Stimulated activated naive CD8-positive, alpha-beta T cell treated with anti-CD3 and anti-CD28 coated beads, Interleukin-15, Interleukin-2, amounts not matched to agents 100 ng/mL and 50 ng/mL, for 24 hours (primary cell): ENCODE data around the gene EFNA5.
"Not testable (repeated sequence)": the region's sequence is repeated elsewhere in the genome, so short reads cannot be mapped to it uniquely, and the experiment has no call there.

ENCODE experiments used
- H3K27ac Mint-ChIP-seq: one replicate; pipeline ENCODE4 v1.8.0; 2021; ENCODE audit warnings: mild to moderate bottlenecking, mixed read lengths
- H3K27me3 Mint-ChIP-seq: one replicate; pipeline ENCODE4 v1.8.0; 2021; ENCODE audit warnings: mixed read lengths
- H3K36me3 Mint-ChIP-seq: one replicate; pipeline ENCODE4 v1.8.0; 2021; ENCODE audit warnings: low read depth, mixed read lengths
- H3K4me1 Mint-ChIP-seq: one replicate; pipeline ENCODE4 v1.8.0; 2021; ENCODE audit warnings: low read depth, mixed read lengths
- H3K4me3 Mint-ChIP-seq: one replicate; pipeline ENCODE4 v1.8.0; 2021; ENCODE audit warnings: mild to moderate bottlenecking, mixed read lengths
- H3K9me3 Mint-ChIP-seq: one replicate; pipeline ENCODE4 v1.8.0; 2021; ENCODE audit warnings: mixed read lengths

The EFNA5 gene

GRCh38 chr5:107510125-107510524, 160.6 kb downstream of the EFNA5 start:
- no peaks in the 10 kb centered on the region for H3K4me1 Mint-ChIP-seq
- H3K36me3 Mint-ChIP-seq: no peaks in the 10 kb centered on the region
- H3K9me3 Mint-ChIP-seq: no peaks in the 10 kb centered on the region
- peaks cover 4% of the 10 kb centered on the region for H3K27me3 Mint-ChIP-seq
- H3K4me3 Mint-ChIP-seq: no peak overlapping the region
- H3K27ac Mint-ChIP-seq: no peak overlapping the region

- H3K27me3 Mint-ChIP-seq: peaks cover 4% of the 10 kb centered on the region
- H3K4me3 Mint-ChIP-seq: no peak overlapping the region
- H3K36me3 Mint-ChIP-seq: no peaks in the 10 kb centered on the region
- no peaks in the 10 kb centered on the region for H3K9me3 Mint-ChIP-seq
- no peak overlapping the region for H3K27ac Mint-ChIP-seq
- H3K4me1 Mint-ChIP-seq: no peaks in the 10 kb centered on the region
Observed at GRCh38 chr5:107508097-107508496, 162.6 kb downstream of the EFNA5 start.

- Mint-ChIP-seq H3K27me3 (peaks cover 16% of the 10 kb centered on the region), H3K4me1 (peaks cover 6% of the 10 kb centered on the region), H3K4me3 (no peak overlapping the region), H3K27ac (no peak overlapping the region), H3K36me3 (no peaks in the 10 kb centered on the region), H3K9me3 (peaks cover 4% of the 10 kb centered on the region)
Observed at GRCh38 chr5:107505763-107506534, 164.8 kb downstream of the EFNA5 start.

GRCh38 chr5:107504424-107504823, 166.3 kb downstream of the EFNA5 start:
- Mint-ChIP-seq H3K36me3 (no peaks in the 10 kb centered on the region), H3K27ac (no peak overlapping the region), H3K4me3 (no peak overlapping the region), H3K27me3 (peaks cover 16% of the 10 kb centered on the region), H3K9me3 (peaks cover 4% of the 10 kb centered on the region), H3K4me1 (peaks cover 6% of the 10 kb centered on the region)

- no peak overlapping the region for H3K27ac Mint-ChIP-seq
- peaks cover 6% of the 10 kb centered on the region for H3K4me1 Mint-ChIP-seq
- no peaks in the 10 kb centered on the region for H3K36me3 Mint-ChIP-seq
- H3K4me3 Mint-ChIP-seq: no peak overlapping the region
- H3K27me3 Mint-ChIP-seq: peaks cover 16% of the 10 kb centered on the region
- peaks cover 4% of the 10 kb centered on the region for H3K9me3 Mint-ChIP-seq
Observed at GRCh38 chr5:107502676-107503060, 168.1 kb downstream of the EFNA5 start.

- H3K27me3 Mint-ChIP-seq: peaks cover 16% of the 10 kb centered on the region
- H3K27ac Mint-ChIP-seq: no peak overlapping the region
- no peaks in the 10 kb centered on the region for H3K36me3 Mint-ChIP-seq
- no peak overlapping the region for H3K4me3 Mint-ChIP-seq
- H3K9me3 Mint-ChIP-seq: peaks cover 4% of the 10 kb centered on the region
- H3K4me1 Mint-ChIP-seq: peaks cover 6% of the 10 kb centered on the region
Observed at GRCh38 chr5:107501965-107502675, 168.6 kb downstream of the EFNA5 start.

- Mint-ChIP-seq H3K9me3 (peaks cover 4% of the 10 kb centered on the region), H3K27ac (no peak overlapping the region), H3K4me3 (no peak overlapping the region), H3K4me1 (peaks cover 6% of the 10 kb centered on the region), H3K36me3 (no peaks in the 10 kb centered on the region), H3K27me3 (peaks cover 12% of the 10 kb centered on the region)
Observed at GRCh38 chr5:107500840-107501239, 169.9 kb downstream of the EFNA5 start.

- no peak overlapping the region for H3K27ac Mint-ChIP-seq
- no peak overlapping the region for H3K4me3 Mint-ChIP-seq
- peaks cover 4% of the 10 kb centered on the region for H3K9me3 Mint-ChIP-seq
- peaks cover 12% of the 10 kb centered on the region for H3K27me3 Mint-ChIP-seq
- H3K36me3 Mint-ChIP-seq: no peaks in the 10 kb centered on the region
- peaks cover 6% of the 10 kb centered on the region for H3K4me1 Mint-ChIP-seq
Observed at GRCh38 chr5:107500347-107500746, 170.4 kb downstream of the EFNA5 start.

- peaks cover 8% of the 10 kb centered on the region for H3K9me3 Mint-ChIP-seq
- peaks cover 12% of the 10 kb centered on the region for H3K27me3 Mint-ChIP-seq
- H3K36me3 Mint-ChIP-seq: no peaks in the 10 kb centered on the region
- no peak overlapping the region for H3K4me3 Mint-ChIP-seq
- H3K4me1 Mint-ChIP-seq: peaks cover 6% of the 10 kb centered on the region
- no peak overlapping the region for H3K27ac Mint-ChIP-seq
Observed at GRCh38 chr5:107499776-107500175, 171.0 kb downstream of the EFNA5 start.

GRCh38 chr5:107499237-107499636, 171.5 kb downstream of the EFNA5 start:
- peaks cover 8% of the 10 kb centered on the region for H3K9me3 Mint-ChIP-seq
- no peak overlapping the region for H3K4me3 Mint-ChIP-seq
- no peak overlapping the region for H3K27ac Mint-ChIP-seq

GRCh38 chr5:107496466-107496865, 174.3 kb downstream of the EFNA5 start:
- peaks cover 4% of the 10 kb centered on the region for H3K9me3 Mint-ChIP-seq
- no peaks in the 10 kb centered on the region for H3K36me3 Mint-ChIP-seq
- H3K27ac Mint-ChIP-seq: no peak overlapping the region
- H3K4me1 Mint-ChIP-seq: no peaks in the 10 kb centered on the region
- H3K27me3 Mint-ChIP-seq: no peaks in the 10 kb centered on the region
- H3K4me3 Mint-ChIP-seq: no peak overlapping the region

More at GRCh38 chr5:107499237-107499636, 171.5 kb downstream of the EFNA5 start:
- Mint-ChIP-seq H3K27me3 (peaks cover 12% of the 10 kb centered on the region), H3K36me3 (no peaks in the 10 kb centered on the region), H3K4me1 (peaks cover 6% of the 10 kb centered on the region)

GRCh38 chr5:107494129-107494528, 176.6 kb downstream of the EFNA5 start:
- not testable (repeated sequence) for H3K4me1 Mint-ChIP-seq, H3K27me3 Mint-ChIP-seq, H3K27ac Mint-ChIP-seq, H3K9me3 Mint-ChIP-seq, H3K4me3 Mint-ChIP-seq, H3K36me3 Mint-ChIP-seq

GRCh38 chr5:107487056-107487542, 183.6 kb downstream of the EFNA5 start:
- H3K27me3 Mint-ChIP-seq: peaks cover 13% of the 10 kb centered on the region
- H3K27ac Mint-ChIP-seq: no peak overlapping the region

GRCh38 chr5:107486489-107486888, 184.2 kb downstream of the EFNA5 start:
- Mint-ChIP-seq H3K36me3 (no peaks in the 10 kb centered on the region), H3K4me1 (peaks cover 21% of the 10 kb centered on the region), H3K27me3 (peaks cover 13% of the 10 kb centered on the region), H3K4me3 (no peak overlapping the region), H3K9me3 (peaks cover 7% of the 10 kb centered on the region), H3K27ac (no peak overlapping the region)

More at GRCh38 chr5:107487056-107487542, 183.6 kb downstream of the EFNA5 start:
- peaks cover 21% of the 10 kb centered on the region for H3K4me1 Mint-ChIP-seq
- H3K36me3 Mint-ChIP-seq: no peaks in the 10 kb centered on the region
- peaks cover 7% of the 10 kb centered on the region for H3K9me3 Mint-ChIP-seq
- no peak overlapping the region for H3K4me3 Mint-ChIP-seq

- peaks cover 13% of the 10 kb centered on the region for H3K27me3 Mint-ChIP-seq
- H3K36me3 Mint-ChIP-seq: no peaks in the 10 kb centered on the region
- H3K27ac Mint-ChIP-seq: no peak overlapping the region
- no peak overlapping the region for H3K4me3 Mint-ChIP-seq
- H3K9me3 Mint-ChIP-seq: peaks cover 7% of the 10 kb centered on the region
- H3K4me1 Mint-ChIP-seq: peaks cover 21% of the 10 kb centered on the region
Observed at GRCh38 chr5:107485184-107485583, 185.6 kb downstream of the EFNA5 start.
